SK-N-SH treated with all-trans-retinoic acid at 6 μM for 48 hours (cell line): ENCODE measurements around the gene GNG14.

Experiments
- ATAC-seq: fragments of 200-7000 bp; cut with Tn5 transposase; 3 replicates; pipeline ENCODE4 v1.9.1; 2020; ENCODE audit warnings: mild to moderate bottlenecking, moderate library complexity
- ARNTL ChIP-seq: fragments of 450-650 bp; formaldehyde crosslinking; IDR thresholded peaks from 2 replicates; pipeline ENCODE4 v1.5.0; 2020; ENCODE audit warnings: low read depth, mild to moderate bottlenecking, moderate library complexity, borderline replicate concordance
- CSDC2 ChIP-seq: fragments of 250-450 bp; sonication (Bioruptor Pico); IDR thresholded peaks from 2 replicates; pipeline ENCODE4 v1.5.0; 2020; ENCODE audit warnings: mild to moderate bottlenecking, moderate library complexity
- ESRRG ChIP-seq: fragments of 250-450 bp; sonication (Bioruptor Pico); IDR thresholded peaks from 2 replicates; pipeline ENCODE4 v1.6.1; 2021; ENCODE audit warnings: mild to moderate bottlenecking
- GLIS3 ChIP-seq: fragments of 250-450 bp; sonication (Bioruptor Pico); IDR thresholded peaks from 2 replicates; pipeline ENCODE4 v1.5.0; 2020; ENCODE audit warnings: mild to moderate bottlenecking, moderate library complexity
- ISL1 ChIP-seq: fragments of 250-450 bp; sonication (Bioruptor Pico); IDR thresholded peaks from 2 replicates; pipeline ENCODE4 v2.1.2; 2022; ENCODE audit warnings: mild to moderate bottlenecking, moderate library complexity
- OSR1 ChIP-seq: fragments of 250-450 bp; sonication (Bioruptor Pico); IDR thresholded peaks from 2 replicates; pipeline ENCODE4 v1.8.0; 2022; ENCODE audit warnings: moderate library complexity, mild to moderate bottlenecking, inconsistent platforms
- PPARA ChIP-seq: fragments of 250-450 bp; sonication (Bioruptor Pico); IDR thresholded peaks from 2 replicates; pipeline ENCODE4 v1.5.0; 2020; ENCODE audit warnings: mild to moderate bottlenecking, borderline replicate concordance
- RARB ChIP-seq: fragments of 250-450 bp; sonication (Bioruptor Pico); IDR thresholded peaks from 2 replicates; pipeline ENCODE4 v1.8.0; 2021; ENCODE audit warnings: mild to moderate bottlenecking, moderate library complexity
- SNAI2 ChIP-seq: fragments of 250-450 bp; sonication (Bioruptor Pico); IDR thresholded peaks from 2 replicates; pipeline ENCODE4 v1.5.0; 2020; ENCODE audit warnings: mild to moderate bottlenecking, moderate library complexity
- TCF4 ChIP-seq: fragments of 250-450 bp; sonication (Bioruptor Pico); IDR thresholded peaks from 2 replicates; pipeline ENCODE4 v1.8.0; 2021; ENCODE audit warnings: mild to moderate bottlenecking, moderate library complexity, borderline replicate concordance
- TOX ChIP-seq: fragments of 250-450 bp; sonication (Bioruptor Pico); IDR thresholded peaks from 2 replicates; pipeline ENCODE4 v1.8.0; 2021; ENCODE audit warnings: mild to moderate bottlenecking, moderate library complexity, borderline replicate concordance
- ZC3H10 ChIP-seq: fragments of 250-450 bp; sonication (Bioruptor Pico); IDR thresholded peaks from 2 replicates; pipeline ENCODE4 v1.5.1; 2021; ENCODE audit warnings: mild to moderate bottlenecking, moderate library complexity
- ZFP3 ChIP-seq: fragments of 250-450 bp; sonication (Bioruptor Pico); IDR thresholded peaks from 2 replicates; pipeline ENCODE4 v1.5.0; 2020; ENCODE audit warnings: mild to moderate bottlenecking, moderate library complexity
- ZFP30 ChIP-seq: fragments of 450-650 bp; formaldehyde crosslinking; IDR thresholded peaks from 2 replicates; pipeline ENCODE4 v1.5.0; 2022; ENCODE audit warnings: mild to moderate bottlenecking, moderate library complexity
- ZNF565 ChIP-seq: fragments of 450-650 bp; formaldehyde crosslinking; conservative IDR thresholded peaks from 2 replicates; pipeline ENCODE4 v1.5.0; 2020; ENCODE audit warnings: low read depth, mild to moderate bottlenecking, moderate library complexity
- ZNF70 ChIP-seq: fragments of 450-650 bp; formaldehyde crosslinking; IDR thresholded peaks from 2 replicates; pipeline ENCODE4 v1.5.0; 2020; ENCODE audit warnings: mild to moderate bottlenecking, moderate library complexity
- ZNF8 ChIP-seq: fragments of 450-650 bp; formaldehyde crosslinking; IDR thresholded peaks from 2 replicates; pipeline ENCODE4 v1.5.0; 2020; ENCODE audit warnings: mild to moderate bottlenecking, moderate library complexity
- TF ChIP-seq, protein P1 (sequence below): fragments of 250-450 bp; sonication (Bioruptor Pico); IDR thresholded peaks from 2 replicates; pipeline ENCODE4 v1.5.1; 2021; ENCODE audit warnings: mild to moderate bottlenecking, moderate library complexity
- TF ChIP-seq, protein P2 (sequence below): fragments of 250-450 bp; sonication (Bioruptor Pico); IDR thresholded peaks from 2 replicates; pipeline ENCODE4 v1.5.1; 2020; ENCODE audit warnings: low read depth, mild to moderate bottlenecking, moderate library complexity
- TF ChIP-seq, protein P3 (sequence below): fragments of 250-450 bp; sonication (Bioruptor Pico); IDR thresholded peaks from 2 replicates; pipeline ENCODE4 v1.5.0; 2020; ENCODE audit warnings: mild to moderate bottlenecking, moderate library complexity
- TF ChIP-seq, protein P4 (sequence below): fragments of 250-450 bp; sonication (Bioruptor Pico); IDR thresholded peaks from 2 replicates; pipeline ENCODE4 v1.8.0; 2021; ENCODE audit warnings: low read depth, mild to moderate bottlenecking, moderate library complexity, borderline replicate concordance
- TF ChIP-seq, protein P5 (sequence below): fragments of 250-450 bp; sonication (Bioruptor Pico); IDR thresholded peaks from 2 replicates; pipeline ENCODE4 v1.8.0; 2020; ENCODE audit warnings: mild to moderate bottlenecking, moderate library complexity, borderline replicate concordance

GNG14 gene

DNA sequence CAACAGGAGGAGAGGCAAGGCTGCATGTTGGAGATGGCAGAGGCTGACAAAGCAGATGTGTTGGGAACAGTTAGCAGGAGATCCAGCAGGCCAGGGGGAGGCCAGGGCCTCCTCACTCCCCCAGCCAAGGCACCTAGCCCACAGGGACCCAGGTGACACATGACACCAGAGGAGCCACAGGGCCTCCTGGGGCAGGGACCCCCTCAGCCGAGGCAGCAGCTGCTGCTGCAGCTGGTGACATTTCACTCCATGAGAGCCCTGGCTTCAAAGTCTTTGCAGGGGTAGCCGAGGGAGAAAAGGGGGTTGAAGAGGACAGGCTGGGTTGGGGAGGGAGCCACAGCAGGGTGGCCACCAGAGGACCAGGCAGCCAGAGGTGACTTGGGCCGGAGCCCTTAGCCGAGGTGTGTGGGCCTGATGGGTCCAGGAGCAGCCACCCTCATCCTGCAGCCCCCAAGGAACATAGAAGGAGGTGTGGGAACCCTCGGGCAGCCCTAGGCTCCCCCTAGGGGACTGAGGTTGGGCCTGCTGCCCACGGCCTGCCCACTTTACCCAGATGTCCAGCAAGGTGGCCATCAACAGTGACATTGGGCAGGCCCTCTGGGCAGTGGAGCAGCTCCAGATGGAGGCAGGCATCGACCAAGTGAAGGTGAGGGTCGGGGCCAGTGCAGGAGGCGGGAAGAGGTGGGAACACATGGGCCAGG, at the start of gene GNG14:
TSS of gene GNG14 (plus strand) at position 503 of the 701 bp plus-strand sequence. CDS start at position 554, 51 bp downstream.
- TF ChIP-seq TCF4 (CRISPR knock-in tag): no peak
- TF ChIP-seq RARB (CRISPR knock-in tag): no peak
- TF ChIP-seq SNAI2 (CRISPR knock-in tag): no peak
- no peak for TF ChIP-seq ZNF8 (CRISPR knock-in tag)
- TF ChIP-seq, protein P1, sequence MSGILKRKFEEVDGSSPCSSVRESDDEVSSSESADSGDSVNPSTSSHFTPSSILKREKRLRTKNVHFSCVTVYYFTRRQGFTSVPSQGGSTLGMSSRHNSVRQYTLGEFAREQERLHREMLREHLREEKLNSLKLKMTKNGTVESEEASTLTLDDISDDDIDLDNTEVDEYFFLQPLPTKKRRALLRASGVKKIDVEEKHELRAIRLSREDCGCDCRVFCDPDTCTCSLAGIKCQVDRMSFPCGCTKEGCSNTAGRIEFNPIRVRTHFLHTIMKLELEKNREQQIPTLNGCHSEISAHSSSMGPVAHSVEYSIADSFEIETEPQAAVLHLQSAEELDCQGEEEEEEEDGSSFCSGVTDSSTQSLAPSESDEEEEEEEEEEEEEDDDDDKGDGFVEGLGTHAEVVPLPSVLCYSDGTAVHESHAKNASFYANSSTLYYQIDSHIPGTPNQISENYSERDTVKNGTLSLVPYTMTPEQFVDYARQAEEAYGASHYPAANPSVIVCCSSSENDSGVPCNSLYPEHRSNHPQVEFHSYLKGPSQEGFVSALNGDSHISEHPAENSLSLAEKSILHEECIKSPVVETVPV (CRISPR knock-in tag): no peak
- TF ChIP-seq, protein P2, sequence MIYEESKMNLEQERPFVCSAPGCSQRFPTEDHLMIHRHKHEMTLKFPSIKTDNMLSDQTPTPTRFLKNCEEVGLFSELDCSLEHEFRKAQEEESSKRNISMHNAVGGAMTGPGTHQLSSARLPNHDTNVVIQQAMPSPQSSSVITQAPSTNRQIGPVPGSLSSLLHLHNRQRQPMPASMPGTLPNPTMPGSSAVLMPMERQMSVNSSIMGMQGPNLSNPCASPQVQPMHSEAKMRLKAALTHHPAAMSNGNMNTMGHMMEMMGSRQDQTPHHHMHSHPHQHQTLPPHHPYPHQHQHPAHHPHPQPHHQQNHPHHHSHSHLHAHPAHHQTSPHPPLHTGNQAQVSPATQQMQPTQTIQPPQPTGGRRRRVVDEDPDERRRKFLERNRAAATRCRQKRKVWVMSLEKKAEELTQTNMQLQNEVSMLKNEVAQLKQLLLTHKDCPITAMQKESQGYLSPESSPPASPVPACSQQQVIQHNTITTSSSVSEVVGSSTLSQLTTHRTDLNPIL: no peak
- no peak for TF ChIP-seq ZFP3 (CRISPR knock-in tag)
- TF ChIP-seq, protein P3, sequence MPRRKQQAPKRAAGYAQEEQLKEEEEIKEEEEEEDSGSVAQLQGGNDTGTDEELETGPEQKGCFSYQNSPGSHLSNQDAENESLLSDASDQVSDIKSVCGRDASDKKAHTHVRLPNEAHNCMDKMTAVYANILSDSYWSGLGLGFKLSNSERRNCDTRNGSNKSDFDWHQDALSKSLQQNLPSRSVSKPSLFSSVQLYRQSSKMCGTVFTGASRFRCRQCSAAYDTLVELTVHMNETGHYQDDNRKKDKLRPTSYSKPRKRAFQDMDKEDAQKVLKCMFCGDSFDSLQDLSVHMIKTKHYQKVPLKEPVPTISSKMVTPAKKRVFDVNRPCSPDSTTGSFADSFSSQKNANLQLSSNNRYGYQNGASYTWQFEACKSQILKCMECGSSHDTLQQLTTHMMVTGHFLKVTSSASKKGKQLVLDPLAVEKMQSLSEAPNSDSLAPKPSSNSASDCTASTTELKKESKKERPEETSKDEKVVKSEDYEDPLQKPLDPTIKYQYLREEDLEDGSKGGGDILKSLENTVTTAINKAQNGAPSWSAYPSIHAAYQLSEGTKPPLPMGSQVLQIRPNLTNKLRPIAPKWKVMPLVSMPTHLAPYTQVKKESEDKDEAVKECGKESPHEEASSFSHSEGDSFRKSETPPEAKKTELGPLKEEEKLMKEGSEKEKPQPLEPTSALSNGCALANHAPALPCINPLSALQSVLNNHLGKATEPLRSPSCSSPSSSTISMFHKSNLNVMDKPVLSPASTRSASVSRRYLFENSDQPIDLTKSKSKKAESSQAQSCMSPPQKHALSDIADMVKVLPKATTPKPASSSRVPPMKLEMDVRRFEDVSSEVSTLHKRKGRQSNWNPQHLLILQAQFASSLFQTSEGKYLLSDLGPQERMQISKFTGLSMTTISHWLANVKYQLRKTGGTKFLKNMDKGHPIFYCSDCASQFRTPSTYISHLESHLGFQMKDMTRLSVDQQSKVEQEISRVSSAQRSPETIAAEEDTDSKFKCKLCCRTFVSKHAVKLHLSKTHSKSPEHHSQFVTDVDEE (CRISPR knock-in tag): no peak
- TF ChIP-seq ISL1: no peak
- no peak for TF ChIP-seq ZFP30 (CRISPR knock-in tag)
- TF ChIP-seq, protein P4, sequence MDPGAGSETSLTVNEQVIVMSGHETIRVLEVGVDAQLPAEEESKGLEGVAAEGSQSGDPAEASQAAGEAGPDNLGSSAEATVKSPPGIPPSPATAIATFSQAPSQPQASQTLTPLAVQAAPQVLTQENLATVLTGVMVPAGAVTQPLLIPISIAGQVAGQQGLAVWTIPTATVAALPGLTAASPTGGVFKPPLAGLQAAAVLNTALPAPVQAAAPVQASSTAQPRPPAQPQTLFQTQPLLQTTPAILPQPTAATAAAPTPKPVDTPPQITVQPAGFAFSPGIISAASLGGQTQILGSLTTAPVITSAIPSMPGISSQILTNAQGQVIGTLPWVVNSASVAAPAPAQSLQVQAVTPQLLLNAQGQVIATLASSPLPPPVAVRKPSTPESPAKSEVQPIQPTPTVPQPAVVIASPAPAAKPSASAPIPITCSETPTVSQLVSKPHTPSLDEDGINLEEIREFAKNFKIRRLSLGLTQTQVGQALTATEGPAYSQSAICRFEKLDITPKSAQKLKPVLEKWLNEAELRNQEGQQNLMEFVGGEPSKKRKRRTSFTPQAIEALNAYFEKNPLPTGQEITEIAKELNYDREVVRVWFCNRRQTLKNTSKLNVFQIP (CRISPR knock-in tag): no peak
- TF ChIP-seq TOX (CRISPR knock-in tag): no peak
- TF ChIP-seq GLIS3 (CRISPR knock-in tag): no peak
- TF ChIP-seq, protein P5, sequence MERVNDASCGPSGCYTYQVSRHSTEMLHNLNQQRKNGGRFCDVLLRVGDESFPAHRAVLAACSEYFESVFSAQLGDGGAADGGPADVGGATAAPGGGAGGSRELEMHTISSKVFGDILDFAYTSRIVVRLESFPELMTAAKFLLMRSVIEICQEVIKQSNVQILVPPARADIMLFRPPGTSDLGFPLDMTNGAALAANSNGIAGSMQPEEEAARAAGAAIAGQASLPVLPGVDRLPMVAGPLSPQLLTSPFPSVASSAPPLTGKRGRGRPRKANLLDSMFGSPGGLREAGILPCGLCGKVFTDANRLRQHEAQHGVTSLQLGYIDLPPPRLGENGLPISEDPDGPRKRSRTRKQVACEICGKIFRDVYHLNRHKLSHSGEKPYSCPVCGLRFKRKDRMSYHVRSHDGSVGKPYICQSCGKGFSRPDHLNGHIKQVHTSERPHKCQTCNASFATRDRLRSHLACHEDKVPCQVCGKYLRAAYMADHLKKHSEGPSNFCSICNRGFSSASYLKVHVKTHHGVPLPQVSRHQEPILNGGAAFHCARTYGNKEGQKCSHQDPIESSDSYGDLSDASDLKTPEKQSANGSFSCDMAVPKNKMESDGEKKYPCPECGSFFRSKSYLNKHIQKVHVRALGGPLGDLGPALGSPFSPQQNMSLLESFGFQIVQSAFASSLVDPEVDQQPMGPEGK: no peak
- no peak for TF ChIP-seq CSDC2 (CRISPR knock-in tag)
- no peak for TF ChIP-seq OSR1 (CRISPR knock-in tag)
- ATAC-seq: no peak

DNA sequence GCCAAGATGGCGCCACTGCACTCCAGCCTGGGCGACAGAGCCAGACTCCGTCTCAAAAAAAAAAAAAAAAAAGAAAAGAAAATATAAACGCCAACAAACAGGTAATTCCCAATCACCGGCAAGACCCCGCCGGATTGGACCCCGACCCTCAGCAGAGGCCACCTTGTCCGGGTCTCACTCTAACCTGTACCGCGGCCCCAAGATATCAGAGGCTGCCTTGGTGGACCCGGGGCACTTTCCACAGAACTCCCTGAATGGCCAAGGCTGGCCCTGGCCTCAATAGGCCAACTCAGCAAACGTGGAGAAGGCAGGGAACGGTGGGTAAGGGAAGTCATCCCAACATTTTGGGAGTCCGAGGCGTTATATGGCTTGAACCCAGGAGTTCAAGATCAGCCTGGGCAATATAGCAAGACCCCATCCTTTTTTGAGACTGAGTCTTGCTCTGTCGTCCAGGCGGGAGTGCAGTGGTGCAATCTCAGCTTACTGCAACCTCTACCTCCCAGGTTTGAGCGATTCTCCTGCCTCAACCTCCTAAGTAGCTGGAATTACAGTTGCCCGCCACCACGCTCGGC, 49.1 kb upstream of the GNG14 start:
- TF ChIP-seq, protein P4 (CRISPR knock-in tag): no peak
- no peak for TF ChIP-seq ZFP30 (CRISPR knock-in tag)
- no peak for TF ChIP-seq GLIS3 (CRISPR knock-in tag)
- no peak for TF ChIP-seq RARB (CRISPR knock-in tag)
- TF ChIP-seq ZNF565 (CRISPR knock-in tag): no peak
- no peak for TF ChIP-seq ARNTL (CRISPR knock-in tag)
- no peak for TF ChIP-seq PPARA (CRISPR knock-in tag)
- TF ChIP-seq ESRRG (CRISPR knock-in tag): no peak
- no peak for TF ChIP-seq ZFP3 (CRISPR knock-in tag)
- no peak for TF ChIP-seq ZNF70 (CRISPR knock-in tag)
- TF ChIP-seq SNAI2 (CRISPR knock-in tag): no peak
- no peak for TF ChIP-seq ZC3H10 (CRISPR knock-in tag)
- TF ChIP-seq ISL1: no peak
- no peak for ATAC-seq
